Measurements from ENCODE around the gene KCNT1.
"Not testable (repeated sequence)": the region's sequence is repeated elsewhere in the genome, so short reads cannot be mapped to it uniquely, and the experiment has no call there.

DNA sequence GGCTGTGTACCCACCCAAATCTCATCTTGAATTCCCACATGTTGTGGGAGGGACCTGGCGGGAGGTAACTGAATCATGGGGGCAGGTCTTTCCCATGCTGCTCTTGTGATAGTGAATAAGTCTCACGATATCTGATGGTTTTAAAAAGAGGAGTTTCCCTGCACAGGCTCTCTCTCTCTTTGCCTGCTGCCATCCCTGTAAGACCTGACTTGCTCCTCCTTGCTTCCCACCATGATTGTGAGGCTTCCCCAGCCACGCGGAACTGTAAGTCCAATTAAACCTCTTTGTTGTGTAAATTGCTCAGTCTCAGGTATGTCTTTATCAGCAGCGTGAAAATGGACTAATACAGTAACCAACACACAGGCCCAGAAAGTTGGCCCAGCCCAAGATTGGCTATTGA lies 33.0 kb upstream of the KCNT1 start:
- TF ChIP-seq, protein P1, sequence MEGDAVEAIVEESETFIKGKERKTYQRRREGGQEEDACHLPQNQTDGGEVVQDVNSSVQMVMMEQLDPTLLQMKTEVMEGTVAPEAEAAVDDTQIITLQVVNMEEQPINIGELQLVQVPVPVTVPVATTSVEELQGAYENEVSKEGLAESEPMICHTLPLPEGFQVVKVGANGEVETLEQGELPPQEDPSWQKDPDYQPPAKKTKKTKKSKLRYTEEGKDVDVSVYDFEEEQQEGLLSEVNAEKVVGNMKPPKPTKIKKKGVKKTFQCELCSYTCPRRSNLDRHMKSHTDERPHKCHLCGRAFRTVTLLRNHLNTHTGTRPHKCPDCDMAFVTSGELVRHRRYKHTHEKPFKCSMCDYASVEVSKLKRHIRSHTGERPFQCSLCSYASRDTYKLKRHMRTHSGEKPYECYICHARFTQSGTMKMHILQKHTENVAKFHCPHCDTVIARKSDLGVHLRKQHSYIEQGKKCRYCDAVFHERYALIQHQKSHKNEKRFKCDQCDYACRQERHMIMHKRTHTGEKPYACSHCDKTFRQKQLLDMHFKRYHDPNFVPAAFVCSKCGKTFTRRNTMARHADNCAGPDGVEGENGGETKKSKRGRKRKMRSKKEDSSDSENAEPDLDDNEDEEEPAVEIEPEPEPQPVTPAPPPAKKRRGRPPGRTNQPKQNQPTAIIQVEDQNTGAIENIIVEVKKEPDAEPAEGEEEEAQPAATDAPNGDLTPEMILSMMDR (optimal IDR thresholded peaks at IDR 0.05 in 1 of 3, IDR thresholded peaks at IDR 0.05 in 1 of 3, conservative IDR thresholded peaks at IDR 0.05 in 1 of 3; ENCODE audit: extremely low read depth in 1 of 3, insufficient read depth in 2 of 3, low read length in 3 of 3): not testable (repeated sequence)
- TF ChIP-seq EZH2 (IDR thresholded peaks at IDR 0.05; ENCODE audit: low read length): not testable (repeated sequence)

All from keratinocyte (primary cell).